GM18505 (cell line): Measurements from ENCODE around the gene USP6NL.

Experiments used
- ATAC-seq: cut with Tn5 transposase; IDR thresholded peaks from one replicate; pipeline ENCODE4 v1.9.1; 2021; ENCODE audit not compliant: unreplicated experiment
- POLR2A ChIP-seq: IDR thresholded peaks from 4 replicates; pipeline ENCODE4 v1.6.1; 2011; ENCODE audit warnings: borderline replicate concordance; ENCODE audit not compliant: insufficient read depth, insufficient read length; ENCODE audit errors: extremely low read depth

The USP6NL gene

GRCh38 chr10:11597470-11597869 lies 14.0 kb downstream of the USP6NL start:
- no peak for TF ChIP-seq POLR2A
- ATAC-seq = no peak

DNA sequence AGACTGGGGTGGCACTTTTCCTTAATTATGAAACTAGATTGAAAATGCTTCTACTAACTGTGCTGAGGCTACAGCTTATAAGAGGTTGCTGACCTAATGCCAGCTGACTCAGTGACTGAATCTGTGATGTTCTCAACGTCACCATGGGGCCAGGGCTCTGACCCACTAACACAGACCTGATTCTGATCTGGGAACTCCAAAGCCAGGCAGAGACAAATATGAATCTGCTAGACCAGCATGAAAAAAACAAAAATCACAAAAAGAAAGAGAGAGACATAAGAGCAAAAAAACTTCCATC lies 16.1 kb downstream of the USP6NL start:
- no peak for ATAC-seq
- no peak for TF ChIP-seq POLR2A

DNA sequence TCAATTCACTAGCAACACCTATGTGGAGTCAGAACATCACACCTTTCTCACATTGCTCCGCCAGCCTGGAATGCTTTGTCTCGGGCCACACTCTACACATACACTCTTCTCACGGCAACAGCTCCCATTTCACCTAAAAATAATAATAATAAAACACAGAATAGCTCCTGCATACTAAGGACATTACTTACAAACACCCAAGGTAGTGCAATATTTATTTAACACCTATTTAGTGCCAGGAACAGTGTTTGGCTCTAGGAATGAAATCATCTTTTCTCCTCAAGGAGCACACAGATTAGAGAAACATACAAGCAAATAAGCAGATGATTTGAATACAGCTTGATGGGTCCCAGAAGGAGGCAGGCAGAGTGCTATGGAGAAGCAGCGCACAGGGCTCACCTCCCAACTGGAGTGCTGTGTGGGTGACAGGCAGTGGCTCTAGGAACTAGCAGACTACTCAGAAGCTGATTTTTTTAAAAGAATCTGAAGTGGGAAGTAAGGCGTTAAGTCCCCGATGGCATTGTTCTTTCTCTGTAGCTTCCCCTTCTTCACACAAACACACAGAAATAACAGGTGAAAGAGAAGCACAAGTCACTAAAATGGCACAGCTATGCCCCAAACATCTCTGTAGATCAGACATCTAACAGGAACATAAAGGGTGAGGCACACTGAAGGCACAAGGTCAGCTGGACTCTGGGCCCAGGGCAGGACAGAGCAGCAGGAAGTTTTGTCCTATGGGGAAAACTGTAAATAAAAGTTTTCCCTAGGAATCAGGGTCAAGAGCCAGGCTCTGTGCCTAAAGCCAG lies 16.7 kb downstream of the USP6NL start:
- TF ChIP-seq POLR2A = no peak
- no peak for ATAC-seq

DNA sequence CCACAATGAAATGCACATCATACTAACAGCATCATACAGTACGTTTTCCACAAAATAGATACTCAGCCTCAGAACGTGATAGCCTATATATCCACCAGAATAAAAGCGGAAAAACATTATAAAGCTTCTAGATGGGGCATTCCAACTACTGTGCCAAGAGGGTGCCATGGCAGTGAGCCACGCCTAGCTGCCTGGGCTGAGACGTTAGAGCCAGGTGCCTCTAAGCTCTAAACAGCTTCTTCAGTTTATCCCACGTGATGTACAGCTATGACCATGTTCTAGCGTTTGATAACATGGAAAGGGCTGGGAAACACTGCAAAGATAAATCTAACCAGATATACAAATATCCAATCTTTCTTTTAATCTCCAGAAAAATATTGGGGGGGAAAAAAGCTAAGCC lies 17.8 kb downstream of the USP6NL start:
- ATAC-seq = no peak
- TF ChIP-seq POLR2A = no peak

DNA sequence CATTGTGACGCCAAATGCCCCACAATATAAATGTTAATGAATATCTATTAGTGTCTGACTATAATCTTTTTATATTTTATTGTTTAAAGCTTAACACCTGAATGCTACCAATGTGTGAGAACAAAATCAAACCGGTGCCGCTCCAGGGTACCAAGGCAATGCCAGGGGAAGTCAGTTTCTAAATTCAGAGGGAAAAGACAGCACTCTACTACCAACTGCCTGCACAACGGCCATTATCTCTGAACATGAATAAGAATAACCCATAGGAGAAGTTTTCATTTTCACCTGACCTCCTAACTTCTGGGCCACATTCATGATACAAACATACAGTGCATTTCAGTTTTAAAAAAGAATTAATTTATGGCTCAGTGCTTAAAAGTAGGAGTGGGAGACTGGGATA lies 21.7 kb downstream of the USP6NL start:
- no peak for ATAC-seq
- TF ChIP-seq POLR2A = no peak

GRCh38 chr10:11588873-11589574 lies 22.4 kb downstream of the USP6NL start:
- TF ChIP-seq POLR2A = no peak
- no peak for ATAC-seq

DNA sequence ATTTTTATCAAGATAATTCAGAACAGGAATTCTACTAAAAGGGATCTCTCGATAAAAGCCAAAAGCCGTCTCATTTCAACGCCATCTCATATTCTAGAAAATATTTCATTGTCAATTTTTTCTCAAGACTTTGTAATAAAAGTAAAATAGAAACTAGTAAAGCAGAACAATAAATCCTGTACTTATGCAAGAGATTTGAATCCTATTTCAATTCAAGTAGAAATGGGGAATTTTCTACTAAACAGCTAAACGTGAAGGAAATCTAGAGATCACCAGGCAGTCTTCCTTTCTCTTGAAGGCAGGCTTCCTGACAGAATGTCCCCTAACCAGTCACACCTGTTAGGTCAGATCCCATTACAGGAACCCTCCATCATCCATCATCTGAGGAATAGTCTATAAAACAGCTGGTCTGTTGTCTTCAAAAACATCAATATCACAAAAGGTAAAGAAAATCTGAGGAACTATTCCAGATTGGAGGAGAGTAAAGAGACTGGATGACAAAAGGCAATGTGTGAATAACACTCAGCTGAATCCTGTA lies 23.7 kb downstream of the USP6NL start:
- no peak for TF ChIP-seq POLR2A
- ATAC-seq = no peak

DNA sequence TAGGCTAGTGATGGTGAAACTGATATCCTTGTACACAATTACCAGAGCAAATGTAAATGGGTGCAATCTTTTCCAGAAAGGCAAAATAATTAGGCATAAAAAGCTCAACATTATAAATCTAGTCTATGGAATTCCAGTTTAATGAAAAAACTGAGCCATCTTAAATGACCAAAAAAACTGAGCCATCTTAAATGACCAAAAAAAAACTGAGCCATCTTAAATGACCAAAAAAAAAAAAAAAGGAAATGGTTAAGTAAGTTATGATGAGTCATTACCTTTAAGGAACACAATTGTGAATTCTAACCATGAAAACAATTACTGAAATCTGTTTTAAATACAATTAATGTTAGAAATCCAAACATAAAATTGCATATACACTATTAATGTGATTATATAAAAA lies 25.3 kb downstream of the USP6NL start:
- ATAC-seq = no peak
- no peak for TF ChIP-seq POLR2A

DNA sequence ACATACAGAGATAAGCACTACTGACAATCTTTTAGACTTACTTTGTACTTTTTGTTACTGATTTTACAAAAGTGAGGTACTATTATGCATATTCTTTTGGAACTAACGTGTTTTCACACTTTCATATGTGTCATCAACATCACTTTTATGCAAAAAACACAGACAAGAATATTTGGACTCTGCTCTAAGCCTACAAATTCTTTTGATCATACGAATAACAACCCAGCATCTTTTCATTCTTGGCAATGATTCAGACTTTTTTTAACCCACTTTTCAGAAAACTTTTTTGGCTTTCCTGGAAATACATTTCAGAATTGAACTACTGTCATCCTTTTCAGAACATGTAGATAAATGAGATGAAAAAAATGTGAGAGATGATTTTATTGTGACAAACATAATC lies 30.2 kb downstream of the USP6NL start:
- TF ChIP-seq POLR2A = no peak
- ATAC-seq = no peak

- ATAC-seq = no peak
- no peak for TF ChIP-seq POLR2A
These were observed 31.6 kb downstream of the USP6NL start for GRCh38 chr10:11579885-11580284.

DNA sequence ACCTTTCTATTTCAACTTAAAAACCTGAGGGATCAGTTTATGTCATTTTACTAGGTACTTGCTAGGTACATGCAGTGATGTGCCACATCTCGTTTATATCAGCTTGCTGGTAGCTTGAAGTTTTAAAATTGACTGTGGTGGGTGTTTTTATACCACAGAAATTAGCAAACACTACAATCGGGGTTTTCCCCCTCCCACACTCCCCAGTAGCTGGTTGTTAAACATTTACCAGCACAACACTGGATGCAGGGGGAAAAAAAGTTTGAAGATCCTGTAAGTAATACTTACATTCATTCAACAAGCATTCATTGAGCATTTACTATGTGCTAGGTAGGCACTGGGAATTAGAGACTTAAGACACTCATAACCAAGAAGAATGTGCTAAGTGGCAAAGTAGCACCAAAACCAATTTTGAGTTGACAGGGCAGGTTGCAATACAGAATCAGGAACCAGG lies 32.6 kb downstream of the USP6NL start:
- ATAC-seq = no peak
- TF ChIP-seq POLR2A = no peak

- no peak for TF ChIP-seq POLR2A
- no peak for ATAC-seq
These were observed 35.2 kb downstream of the USP6NL start for GRCh38 chr10:11576092-11576809.

GRCh38 chr10:11573497-11573896 lies 38.0 kb downstream of the USP6NL start:
- ATAC-seq = peak; percentile 55
- TF ChIP-seq POLR2A = no peak

DNA sequence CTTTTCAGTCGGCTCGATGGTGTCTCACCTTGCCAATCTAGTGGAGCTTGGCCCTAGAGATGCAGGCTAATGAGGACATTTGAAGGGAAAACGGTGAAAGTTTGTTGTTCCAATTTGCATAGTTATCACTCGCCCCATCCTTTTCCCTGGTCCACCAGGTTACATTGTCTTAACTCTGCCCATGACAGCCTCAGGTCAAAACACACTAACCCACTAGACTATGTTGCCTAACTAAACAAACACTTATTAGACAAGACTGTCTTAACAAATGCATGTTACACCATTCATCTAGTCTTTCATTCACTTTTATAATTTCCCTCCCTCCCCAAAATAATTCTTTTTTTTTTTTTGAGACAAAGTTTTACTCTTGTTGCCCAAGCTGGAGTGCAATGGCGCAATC lies 40.7 kb downstream of the USP6NL start:
- ATAC-seq = no peak
- TF ChIP-seq POLR2A = no peak

DNA sequence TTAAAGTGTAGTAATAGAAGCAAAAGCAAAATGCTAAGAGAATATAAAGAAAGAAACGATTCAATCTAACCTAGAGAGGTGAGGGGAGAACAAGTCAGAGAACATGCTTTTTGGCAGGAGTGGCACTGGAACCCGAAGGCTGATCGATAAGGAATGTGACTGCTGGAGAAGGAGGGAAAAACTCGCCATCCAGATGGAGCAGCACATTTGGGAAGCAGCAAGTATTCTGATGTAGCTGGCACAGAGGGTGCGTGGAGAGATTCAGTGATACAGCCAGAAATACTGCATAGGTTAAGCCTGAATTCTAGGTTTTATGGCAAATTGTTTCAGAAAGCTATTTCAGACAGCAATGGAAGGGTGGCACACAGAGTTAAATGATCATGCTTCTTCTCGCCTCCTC lies 42.0 kb downstream of the USP6NL start:
- ATAC-seq = no peak
- TF ChIP-seq POLR2A = no peak

DNA sequence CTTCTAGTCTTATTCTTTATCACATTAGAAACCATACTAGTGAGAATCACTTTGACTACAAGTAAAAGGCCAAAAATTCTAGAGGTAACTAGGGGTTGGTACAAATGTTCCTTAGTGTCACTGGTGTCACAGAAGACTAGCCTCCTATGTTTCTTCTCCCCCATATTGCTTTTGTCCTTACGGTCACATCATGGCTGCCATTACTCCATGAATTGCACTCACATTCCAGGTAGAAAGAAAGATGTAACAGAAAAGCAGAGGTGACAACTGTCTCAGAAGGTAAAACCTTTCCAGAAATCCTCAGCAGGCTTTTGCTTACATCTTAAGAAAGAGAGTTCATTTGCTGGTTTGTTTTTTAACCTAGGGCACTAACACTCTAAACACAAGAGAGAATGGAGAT lies 42.9 kb downstream of the USP6NL start:
- no peak for TF ChIP-seq POLR2A
- ATAC-seq = no peak
